HG03045 (cell line): Measurements from ENCODE around the gene FBL.
"Not testable (repeated sequence)": the region's sequence is repeated elsewhere in the genome, so short reads cannot be mapped to it uniquely, and the experiment has no call there.

Experiments used
- ATAC-seq: cut with Tn5 transposase; IDR thresholded peaks from one replicate; pipeline ENCODE4 v1.9.1; 2021; ENCODE audit warnings: mild to moderate bottlenecking, moderate library complexity; ENCODE audit not compliant: unreplicated experiment

Gene FBL

GRCh38 chr19:39877488-39877887 lies 31.3 kb upstream of the FBL start:
- ATAC-seq, result not testable (repeated sequence)

GRCh38 chr19:39876486-39876885 lies 30.3 kb upstream of the FBL start:
- ATAC-seq, result not testable (repeated sequence)

DNA sequence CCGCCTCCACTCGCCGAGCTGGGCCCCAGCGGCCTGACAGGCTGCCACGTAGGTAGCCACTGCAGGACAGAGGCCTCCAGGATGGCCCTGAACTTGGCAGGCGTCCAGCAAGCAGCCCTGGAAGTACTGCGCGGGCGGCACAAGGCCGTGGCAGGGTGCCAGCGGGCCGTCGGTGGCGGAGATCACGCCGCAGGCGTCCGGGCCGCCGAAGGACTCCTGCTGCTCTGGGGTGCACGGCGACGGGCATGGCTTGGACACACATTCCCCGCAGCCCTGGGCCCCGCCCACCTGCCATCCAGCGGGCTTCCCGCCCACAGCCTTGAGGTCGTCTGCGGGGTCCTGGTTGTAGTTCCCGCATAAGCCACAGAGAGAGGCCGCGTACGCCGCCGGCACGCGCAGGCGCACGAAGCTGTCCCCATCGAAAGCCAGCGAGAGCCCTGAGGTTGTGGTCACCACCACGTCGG lies 29.3 kb upstream of the FBL start:
- ATAC-seq, result not testable (repeated sequence)

DNA sequence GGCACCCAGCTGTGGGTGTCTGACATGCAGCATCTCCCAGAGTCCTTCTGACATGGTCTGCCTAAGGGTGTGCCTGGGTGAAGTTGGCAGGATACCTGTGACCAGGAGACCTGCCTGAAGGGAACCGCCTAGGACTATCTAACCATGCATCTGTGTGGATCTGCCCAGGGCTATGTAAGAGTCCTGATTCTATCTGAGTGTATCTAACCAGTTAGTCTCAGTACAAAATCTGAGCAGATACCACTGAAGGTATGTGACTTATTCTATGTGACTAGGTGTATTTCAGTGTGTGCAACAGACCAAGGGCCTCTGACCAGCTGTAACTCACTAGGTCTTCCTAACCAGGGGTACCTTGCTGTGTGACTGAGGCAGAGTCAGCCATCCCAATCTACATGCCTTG lies 28.2 kb upstream of the FBL start:
- ATAC-seq, result no peak

DNA sequence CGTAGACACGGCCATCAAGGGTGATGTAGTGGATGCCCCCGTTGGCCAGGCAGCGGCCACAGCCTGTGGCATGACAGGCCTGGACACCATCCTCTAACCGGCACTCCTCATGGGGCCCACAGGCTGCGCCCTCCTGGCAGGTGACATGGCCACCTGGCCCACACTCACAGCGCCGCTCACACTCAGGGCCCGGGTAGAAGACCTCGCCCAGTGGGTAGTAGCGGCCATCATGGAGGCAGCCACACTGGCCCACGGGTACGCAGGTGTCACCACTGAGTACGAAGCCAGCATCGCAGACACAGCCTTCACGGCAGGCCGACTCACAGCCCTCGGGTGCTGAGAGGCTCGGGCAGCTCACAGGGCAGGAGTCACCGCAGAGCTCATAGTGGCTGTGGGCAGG lies 27.2 kb upstream of the FBL start:
- no peak for ATAC-seq

- ATAC-seq, result no peak
Measured at GRCh38 chr19:39871886-39872866, 26.0 kb upstream of the FBL start.

DNA sequence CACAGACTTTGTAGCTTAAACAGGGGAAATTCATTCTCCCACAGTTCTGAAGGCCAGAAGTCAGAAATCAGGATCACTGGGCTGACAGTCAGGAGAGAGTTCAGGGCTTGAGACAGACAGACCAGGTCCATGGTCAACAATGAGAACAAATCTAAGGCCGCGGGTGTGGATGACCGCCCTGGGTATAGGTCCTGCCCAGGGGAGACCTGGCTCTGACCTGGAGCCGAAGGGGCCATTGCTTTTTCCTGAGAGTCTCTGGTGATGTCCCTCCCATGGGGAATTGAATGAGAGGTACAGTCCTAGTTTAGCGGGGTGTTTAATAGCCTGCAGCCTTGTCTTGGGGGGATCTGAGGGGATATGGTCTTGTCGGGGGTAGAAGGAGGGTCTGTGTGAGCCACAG lies 25.2 kb upstream of the FBL start:
- ATAC-seq, result no peak

GRCh38 chr19:39870171-39870971 lies 24.2 kb upstream of the FBL start:
- no peak for ATAC-seq

GRCh38 chr19:39867952-39868351 lies 21.8 kb upstream of the FBL start:
- ATAC-seq, result no peak

DNA sequence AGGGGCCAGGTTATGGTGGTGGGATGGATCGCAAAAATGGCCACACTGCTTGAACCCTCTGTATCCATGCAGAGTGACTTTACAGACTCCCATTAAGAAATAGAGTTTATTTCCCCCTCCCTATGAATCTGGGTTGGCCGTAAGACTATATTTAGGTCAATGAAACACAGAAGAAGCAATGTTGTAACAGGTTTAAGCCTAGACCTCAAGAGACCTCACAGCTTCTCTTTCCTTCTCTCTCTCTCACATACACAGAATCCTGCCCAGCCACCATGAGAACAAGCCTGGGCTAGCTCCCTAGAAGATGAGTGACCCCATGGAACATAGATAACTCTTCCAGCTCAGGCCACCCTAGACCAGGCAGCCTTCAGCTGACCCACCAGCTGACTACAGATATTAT lies 21.0 kb upstream of the FBL start:
- ATAC-seq, result no peak

DNA sequence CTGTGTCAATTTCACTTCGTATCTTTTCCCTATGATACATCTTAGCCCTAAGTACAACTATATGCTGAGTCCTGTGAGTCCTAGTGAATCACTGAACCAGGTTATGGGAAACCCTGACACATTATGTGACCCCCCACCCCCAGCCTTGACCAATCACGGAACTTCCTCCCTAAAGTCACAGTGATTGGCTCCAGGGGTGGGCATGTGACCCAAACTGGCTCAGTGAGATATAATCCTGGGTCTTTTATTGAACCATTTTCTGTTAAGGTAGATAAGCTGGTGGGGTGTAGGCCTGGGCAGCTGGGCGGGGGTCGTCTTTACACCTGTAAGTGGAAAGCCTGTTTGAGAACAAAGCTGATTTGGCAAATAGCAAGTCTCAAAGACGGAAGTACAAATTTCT lies 19.8 kb upstream of the FBL start:
- no peak for ATAC-seq

- no peak for ATAC-seq
Measured at GRCh38 chr19:39865186-39865585, 19.0 kb upstream of the FBL start.

DNA sequence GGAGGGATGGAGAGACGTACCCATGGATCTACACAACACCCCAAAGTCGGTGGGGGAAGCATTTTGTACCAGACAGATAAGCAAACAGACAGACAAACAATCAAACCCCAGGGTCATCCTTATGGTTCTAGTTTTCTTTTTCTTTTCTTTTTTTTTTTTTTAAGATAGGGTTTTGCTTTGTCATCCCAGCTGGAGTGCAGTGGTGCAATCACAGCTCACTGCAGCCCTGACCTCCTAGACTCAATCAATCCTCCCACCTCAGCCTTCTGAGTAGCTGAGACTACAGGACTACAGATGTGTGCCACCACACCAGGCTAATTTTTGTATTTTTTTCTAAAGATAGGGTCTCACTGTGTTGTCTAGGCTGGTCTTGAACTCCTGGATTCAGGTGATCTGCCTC lies 17.9 kb upstream of the FBL start:
- no peak for ATAC-seq

GRCh38 chr19:39858541-39858940 lies 12.4 kb upstream of the FBL start:
- ATAC-seq, result no peak

DNA sequence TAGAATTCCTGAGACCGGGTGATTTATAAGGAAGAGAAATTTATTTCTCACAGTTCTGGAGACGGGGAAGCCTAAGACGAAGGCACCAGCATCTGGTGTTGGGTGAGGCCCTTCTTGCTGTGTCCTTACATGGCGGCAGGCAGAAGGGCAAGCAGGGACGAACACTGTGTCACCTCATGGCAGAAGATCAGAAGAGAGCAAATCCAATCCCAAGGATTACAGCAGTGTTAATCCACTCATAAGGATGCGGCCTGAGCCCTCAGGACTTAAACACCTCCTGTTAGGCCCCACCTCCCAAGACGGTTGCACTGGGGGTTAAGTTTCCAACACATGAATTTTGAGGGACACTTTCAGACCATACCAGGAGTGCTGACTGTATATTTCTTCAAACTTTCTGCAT lies 6.7 kb upstream of the FBL start:
- ATAC-seq, result no peak

- ATAC-seq, result no peak
Measured at GRCh38 chr19:39850892-39851291, 4.7 kb upstream of the FBL start.

GRCh38 chr19:39848392-39848791 lies 2.2 kb upstream of the FBL start:
- no peak for ATAC-seq

GRCh38 chr19:39847525-39847924 lies 1.3 kb upstream of the FBL start:
- no peak for ATAC-seq

GRCh38 chr19:39846678-39847486 lies 703 bp upstream of the FBL start:
- ATAC-seq, result no peak

DNA sequence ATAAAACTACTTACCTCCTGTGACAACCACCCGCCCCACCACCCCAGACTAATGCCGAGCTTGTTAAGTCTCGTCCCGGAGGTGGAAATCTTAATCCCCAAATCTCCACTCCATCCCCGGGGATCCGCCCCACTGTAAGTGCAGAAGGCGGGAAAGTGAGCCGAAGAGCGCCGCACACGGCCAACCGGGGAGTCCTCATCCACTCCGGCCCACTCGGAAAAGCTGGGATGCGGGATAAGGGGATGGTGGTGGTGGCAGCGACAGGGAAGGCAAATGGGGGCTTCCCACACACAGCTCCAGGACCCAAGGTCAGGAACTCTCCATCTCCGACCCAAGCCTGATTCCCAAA lies 621 bp downstream of the FBL start:
- no peak for ATAC-seq

- ATAC-seq, result no peak
Measured at GRCh38 chr19:39845172-39845571, 1.0 kb downstream of the FBL start.
